NCI-H2227 (cell line): ENCODE measurements around the gene TRPM6.
A peak's percentile ranks its signal among the peaks of the same experiment; 100 is the strongest.

Source experiments
- DNase-seq: peaks from one replicate; lab custom pipeline; 2025; ENCODE audit not compliant: unreplicated experiment; lab: John Stamatoyannopoulos, UW

TRPM6 gene

DNA sequence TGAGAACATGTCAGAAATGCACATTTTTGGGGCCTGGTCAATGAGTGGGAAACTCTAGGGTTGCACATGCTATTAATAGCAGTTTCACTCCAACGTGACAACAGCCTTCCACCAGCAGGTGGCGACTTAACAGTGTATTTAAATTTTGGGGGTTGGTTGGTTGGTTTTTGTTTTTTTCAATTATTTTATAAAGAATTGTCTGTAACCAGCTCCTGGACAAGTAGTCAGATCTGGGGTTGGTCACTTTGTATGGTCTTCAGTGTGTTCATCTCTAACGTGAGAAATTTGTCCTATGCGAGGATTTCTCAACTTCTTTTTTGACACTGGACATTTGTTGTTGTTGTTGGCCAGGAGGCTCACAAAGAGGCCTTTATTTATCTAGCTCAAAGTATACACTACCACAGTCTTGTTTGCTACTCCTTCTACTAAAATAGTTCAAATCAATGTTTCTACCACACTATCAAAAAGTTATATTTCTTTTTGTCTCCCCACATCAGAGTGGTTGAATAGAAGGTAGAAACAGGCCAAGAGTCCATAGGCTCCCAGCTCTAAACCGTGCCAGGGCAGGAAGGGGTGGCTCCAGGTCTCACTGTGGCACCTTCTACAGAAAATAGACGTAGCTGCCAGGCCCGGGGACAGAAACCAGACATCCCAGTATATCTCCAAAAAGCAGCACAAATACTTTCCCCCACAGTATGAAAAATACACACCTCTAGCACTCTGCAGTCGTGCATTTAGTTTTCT, 110.4 kb downstream of the TRPM6 start:
- peak; percentile 59 for DNase-seq

DNA sequence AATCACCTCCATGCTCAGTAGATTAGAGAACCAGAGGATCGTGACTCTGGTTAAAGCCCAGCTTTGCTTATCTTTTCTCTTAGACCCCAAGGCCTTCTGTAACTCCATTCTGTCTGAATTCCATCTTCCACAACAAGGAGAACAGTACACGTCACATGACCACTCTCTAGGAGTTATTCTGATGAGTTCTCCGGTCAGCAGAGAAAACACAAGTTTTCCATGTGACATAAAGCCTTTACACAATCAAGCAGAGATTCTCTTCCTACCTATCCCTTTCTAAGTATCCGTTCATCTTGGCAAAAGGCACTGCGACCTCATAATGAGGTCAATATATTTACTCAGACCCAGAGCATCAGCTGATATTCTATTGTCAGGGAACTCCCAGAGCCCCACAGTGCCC, 112.3 kb downstream of the TRPM6 start:
- DNase-seq: no peak

DNA sequence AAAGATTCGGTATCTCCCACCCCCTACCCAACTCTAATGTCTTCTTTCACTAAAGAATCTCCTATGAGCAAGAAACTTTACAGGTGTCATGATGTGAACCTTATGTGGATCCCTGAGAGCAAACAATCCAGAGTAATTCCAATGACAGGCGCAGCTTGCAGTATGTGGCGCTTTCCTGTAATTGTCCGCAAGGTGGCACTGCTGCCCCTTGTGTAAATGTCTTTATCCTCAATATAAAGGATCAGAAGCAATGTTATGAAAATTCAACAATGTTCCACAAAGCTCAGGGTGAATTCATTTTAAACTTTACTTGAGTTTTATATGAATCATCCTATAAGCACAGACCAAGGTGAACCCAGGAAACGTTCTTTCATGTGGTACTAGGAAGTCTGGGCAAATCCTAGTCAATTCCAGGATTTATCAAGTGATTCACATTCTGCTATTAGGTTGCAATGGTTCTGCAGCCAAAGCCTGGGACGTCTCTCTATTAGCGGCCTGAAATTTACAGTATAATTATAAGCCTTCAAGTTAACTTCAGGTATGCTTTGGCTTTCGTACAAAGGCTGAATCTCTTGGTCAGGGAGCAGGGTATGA, 113.7 kb downstream of the TRPM6 start:
- DNase-seq: peak; percentile 74

DNA sequence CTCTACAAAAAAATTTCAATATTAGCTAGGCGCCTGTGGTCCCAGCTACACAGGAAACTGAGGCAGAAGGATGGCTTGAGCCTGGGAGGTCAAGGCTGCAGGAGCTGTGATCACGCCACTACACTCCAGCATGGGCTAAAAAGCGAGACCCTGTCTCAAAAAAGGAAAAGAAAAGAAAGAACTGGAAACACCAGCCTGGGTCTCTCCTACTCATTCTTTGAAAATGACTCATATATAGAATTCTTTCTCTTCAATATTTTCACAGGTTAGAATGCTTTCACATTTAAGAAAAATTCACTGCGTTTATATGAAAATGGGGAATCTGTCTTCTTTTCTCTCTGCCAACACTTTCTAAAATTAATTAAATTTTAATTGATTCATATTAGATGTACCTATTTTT, 115.6 kb downstream of the TRPM6 start:
- no peak for DNase-seq

DNA sequence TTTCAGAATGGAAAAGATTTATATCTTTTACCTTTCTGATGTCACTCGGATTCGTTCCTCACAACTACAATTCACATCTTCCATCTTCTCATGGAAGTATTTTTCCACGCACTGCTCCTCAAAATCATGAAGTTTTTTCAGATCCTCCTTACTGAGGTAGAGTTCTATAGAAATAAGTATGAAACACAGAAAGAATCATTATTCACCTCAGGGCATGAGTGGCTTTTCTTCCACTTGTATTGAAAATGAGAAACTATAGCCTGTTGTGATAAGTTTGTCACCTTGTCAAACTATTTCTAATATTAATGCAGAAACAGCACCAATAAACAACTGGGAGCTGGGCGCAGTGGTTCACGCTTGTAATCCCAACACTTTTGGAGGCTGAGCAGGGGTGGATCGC, 116.0 kb downstream of the TRPM6 start:
- no peak for DNase-seq

DNA sequence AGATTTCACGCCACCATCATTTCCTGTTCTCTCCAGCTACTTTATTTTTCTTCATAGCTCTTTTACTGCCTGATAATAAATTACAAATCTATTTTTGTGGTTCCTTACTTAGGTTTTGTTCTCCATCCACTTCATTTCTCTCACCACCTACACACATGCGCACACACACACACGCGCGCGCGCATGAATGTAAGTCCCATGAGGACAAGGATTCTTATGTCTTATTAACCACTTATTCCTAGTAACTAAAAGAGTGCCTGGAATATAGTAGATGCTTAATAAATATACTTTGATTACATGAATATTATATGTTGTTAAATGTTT, 116.5 kb downstream of the TRPM6 start:
- no peak for DNase-seq

DNA sequence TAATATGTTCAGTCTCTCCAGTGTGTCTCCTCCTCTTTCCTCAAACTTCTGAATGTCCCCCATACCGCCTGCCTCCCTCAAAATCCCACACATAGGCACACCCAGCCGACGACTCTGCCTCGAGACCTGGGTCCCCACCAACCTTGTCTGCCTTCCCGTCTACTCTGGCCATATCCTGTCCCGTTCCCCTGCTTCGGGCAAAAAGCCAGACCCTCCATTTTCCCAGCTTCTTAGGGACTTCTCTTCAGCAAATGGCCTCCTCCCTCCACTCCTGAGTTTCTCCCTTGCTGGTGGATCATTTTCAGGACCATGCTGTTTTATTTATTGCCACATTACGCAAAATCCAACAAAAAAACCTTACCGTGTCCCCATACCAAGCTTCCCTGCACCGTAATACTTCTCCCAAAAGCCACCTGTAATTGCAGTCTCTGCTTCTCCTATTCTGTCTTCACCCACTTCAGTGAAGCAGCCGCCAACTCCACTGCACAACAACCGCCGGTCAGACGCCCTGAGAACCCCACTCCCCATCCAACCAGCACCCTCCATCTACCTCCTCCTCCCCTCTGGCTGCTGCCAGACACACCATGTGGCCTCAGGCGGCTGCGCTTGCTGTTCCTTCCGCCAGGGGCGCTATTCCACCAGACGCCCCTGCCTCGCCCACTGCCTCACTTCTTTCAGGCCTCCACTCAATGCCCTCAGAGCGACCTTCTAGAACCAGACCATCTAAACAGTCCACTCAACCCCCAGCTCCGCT, 117.0 kb downstream of the TRPM6 start:
- peak; percentile 19 for DNase-seq

DNA sequence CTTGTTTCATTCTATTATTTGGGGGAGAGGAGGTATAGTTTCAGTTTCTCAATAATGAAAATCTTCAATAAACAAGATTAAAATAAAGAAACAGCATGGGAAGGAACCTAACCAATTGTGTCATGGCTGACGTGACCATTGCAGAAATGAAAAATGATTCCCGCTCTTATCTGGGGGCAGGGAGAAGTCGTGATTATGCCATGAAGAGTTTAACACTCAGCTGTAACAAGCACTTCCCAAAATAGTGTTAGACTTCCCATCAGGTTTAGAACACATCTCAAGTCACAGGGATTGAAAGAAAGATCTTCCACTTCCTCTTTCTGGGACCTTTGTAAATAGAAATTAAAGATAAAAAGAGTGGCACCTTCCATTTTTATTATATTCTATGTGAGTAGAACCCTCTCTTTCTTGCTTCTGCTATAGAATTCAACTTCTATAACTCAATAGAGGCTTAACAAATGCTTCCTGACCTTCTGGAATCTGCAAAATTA, 122.2 kb downstream of the TRPM6 start:
- no peak for DNase-seq

DNA sequence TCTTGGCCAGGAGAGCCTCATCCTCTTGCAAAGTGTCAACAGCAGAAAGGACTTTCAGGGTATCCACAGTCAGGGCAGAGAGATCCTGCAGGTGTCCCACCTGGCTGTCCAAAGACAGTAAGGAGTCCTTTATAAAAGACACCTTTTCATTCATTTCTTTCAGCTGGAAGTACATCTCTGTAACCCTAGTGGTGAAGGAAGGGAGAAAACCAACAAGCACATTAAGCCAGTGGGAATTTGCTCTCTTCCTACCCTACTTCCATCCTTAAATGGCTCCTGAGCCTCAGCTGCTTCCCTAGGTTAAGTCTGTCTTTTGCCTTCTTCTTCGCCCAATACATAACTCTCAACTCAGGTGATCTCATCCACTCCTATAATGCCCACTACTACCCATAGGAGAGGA, 124.8 kb downstream of the TRPM6 start:
- no peak for DNase-seq

DNA sequence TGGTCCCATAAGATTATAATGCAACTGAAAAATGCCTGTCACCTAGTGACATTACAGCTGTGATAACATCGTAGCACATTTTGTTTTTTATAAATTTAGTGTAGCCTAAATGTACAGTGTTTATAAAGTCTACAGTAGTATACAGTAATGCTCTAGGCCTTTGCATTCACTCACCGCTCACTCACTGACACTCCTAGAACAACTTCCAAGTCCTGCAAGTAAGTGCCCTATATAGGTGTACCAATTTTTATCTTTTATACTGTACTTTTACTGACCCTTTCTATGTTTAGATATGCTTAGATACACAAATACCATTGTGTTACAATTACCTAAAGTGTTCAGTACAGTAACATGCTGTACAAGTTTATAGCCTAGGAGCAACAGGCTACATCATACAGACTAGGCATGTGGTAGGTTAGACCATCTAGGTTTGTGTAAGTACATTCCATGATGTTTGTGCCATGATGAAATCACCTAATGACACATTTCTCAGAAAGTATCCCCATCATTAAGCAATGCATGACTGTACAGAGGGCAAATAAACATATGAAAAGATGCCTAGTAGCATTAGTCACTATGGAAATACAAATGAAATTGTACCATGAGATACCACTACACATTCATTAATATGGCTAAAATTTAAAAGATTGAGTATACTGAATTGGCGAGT, 127.6 kb downstream of the TRPM6 start:
- no peak for DNase-seq

DNA sequence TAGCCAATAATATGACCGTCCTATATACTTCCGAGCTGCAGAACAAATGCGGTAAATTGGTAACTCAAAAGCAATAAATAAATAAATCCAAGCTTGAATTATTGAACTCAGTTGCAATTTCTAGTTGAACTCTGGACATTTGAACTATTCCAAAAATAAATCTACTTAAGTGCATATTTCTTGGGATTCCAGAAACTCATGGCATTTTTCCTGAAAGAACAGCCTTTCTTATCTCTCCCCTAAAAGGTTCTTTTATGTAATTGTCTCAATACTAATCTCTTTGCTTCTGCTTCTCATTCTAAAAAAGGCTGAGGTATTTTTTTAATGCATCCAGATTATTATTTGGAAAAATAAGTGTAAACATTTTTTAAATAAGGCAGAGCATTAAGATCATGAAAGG, 131.7 kb downstream of the TRPM6 start:
- DNase-seq: no peak

DNA sequence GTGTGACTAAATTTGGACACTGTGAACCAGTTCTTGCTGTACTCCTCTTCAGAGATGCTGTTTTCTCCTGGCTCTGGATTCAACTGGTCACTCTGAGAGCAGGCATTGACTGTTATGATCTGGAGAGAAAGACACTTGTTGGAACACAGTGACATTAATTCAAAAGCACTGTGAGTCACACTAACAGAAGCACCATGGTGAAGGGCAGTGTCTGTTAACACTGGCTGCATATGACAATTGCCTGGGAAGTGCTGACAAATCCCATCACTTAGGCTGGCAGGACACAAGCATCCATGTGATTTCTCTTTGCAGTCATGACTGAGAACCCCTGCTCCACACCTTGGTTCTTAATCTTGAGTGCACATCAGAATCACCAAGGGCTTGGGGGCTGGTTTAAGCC, 132.4 kb downstream of the TRPM6 start:
- no peak for DNase-seq

DNA sequence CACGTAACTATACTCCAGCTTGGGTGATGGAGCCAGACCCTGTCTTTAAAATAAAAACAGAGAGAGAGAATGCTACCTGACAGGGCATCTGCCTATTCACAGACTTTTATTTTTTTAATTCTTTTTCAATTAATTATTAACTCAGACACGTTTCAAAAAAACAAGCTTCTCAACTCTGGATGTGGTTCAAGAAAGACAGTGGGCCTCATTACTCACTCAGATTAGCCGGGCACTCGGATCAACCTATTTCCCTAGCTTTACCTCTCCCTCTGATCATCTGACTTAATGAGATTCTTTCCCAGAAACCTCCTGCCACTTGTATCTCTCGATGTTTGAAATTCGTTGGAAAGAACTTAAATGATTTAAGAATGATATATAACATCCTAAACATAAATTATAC, 134.1 kb downstream of the TRPM6 start:
- no peak for DNase-seq

DNA sequence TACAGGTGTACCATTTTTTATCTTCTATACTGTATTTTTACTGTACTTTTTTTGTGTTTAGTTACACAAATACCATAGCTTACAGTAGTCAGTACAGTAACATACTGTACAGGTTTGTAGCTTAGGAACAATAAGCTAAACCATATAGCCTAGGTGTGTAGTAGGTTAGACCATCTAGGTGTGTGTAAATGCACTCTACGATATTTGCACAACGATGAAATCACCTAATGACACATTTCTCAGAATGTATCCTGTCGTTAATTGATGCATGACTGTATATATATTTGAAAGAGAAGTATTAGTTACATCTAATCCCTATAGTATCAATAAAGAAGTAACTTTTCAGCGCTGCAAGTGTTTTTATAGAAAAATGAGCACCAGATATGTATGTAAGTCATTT, 138.8 kb downstream of the TRPM6 start:
- no peak for DNase-seq

DNA sequence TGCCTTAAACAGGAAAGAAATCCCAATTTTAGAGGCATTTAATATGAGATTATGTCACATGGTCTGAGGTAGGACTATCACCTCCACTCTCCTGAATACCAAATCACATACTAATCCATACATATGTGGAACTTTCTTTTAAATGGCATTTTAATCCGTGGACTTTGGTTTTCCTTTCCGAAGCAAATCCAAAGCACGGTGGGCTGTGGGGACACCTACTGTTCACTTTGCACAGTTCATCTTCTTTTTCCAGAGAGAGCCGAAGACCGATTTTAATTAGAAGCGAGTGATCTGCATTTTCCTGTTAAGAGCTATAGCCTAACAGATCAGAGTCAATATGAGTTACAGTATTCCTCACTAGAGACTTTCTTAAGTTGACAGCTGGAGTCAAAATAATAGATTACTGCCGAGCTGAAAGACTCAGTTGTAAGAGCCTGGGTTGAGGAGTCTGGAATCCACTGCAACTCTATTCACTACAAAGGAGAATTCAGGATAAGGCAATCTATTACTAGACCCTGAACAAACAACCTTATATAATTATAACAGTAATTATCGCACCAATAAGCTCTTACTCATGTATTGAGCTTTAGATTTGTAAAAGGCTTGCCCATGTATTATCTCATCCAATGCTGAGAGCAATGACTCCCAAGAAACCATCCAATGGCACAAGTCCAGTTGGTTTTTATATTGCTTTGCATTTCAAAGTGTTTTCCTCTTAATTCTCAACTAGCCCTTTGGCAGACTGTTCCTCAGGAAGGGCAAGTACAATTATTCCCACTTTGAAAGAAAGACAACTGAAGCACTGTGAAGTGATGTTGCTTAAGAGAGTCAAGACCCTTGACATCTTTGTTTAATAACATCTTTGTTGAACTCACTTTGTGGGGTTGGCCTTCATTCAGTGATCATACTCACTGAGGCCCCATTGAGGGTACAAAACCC, 144.7 kb downstream of the TRPM6 start:
- DNase-seq: peak; percentile 1

DNA sequence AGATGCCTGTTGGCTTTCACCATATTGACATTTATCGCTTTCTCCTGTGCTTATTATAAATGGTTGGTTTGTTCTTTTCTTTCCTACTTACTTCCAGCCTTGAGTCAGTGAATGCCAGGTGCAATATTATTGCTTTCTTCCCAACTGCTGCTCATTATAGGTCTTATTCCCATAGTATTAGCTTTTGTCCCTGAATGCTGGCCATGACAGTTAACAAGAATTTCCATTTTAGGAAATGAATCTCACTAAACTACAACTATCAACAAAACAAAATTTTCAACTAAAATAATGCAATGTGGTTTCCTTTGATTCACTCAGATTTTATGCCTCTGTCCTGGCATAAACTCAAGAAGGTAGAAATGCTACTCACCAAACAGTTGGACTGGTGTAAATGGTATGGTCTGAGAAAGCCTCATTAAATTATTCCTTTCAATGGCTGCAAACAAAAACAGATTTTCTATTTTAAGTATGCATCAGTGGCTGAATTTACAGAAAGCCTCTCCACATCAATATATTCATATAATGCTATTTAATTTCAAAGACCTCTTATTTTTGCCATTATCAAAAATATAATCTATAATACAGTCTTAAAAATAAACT, 145.4 kb downstream of the TRPM6 start:
- no peak for DNase-seq

DNA sequence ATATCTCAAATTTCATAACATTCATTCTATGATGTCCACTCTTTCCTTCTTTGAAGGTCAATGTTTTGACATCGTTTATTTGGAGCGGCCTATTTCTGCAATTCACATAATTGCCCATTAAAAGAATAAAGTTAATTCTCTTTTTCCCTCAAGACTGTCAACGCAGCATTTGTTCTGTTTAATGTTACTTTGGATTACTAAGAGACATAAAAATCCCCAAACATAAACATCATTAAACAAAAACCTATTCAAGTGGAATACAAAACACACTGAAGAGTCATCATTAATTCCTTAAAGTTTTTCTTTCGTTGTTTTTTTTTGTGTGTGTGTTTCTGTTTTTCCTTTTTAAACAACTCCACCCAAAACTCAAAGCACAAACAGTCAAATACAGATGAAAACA, 151.1 kb downstream of the TRPM6 start:
- no peak for DNase-seq

DNA sequence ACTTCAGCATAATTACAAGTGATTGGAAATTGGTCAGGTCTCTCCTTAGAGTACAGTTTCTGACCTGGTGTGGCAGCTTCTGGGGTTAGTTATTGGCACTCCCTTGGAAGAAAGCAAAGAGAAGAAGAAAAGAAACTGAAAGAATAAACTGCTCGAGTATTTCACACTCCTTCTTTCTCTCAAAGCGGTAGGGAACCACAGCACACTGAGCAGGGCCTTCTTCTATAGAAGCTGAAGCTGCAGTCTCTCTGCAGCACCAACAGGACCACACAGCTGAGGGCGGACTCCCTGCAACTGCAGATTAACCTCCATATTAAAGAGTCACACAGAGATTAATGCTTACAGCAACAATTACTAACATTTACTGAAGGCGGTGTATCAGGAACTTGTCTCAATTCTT, 152.0 kb downstream of the TRPM6 start:
- DNase-seq: no peak

DNA sequence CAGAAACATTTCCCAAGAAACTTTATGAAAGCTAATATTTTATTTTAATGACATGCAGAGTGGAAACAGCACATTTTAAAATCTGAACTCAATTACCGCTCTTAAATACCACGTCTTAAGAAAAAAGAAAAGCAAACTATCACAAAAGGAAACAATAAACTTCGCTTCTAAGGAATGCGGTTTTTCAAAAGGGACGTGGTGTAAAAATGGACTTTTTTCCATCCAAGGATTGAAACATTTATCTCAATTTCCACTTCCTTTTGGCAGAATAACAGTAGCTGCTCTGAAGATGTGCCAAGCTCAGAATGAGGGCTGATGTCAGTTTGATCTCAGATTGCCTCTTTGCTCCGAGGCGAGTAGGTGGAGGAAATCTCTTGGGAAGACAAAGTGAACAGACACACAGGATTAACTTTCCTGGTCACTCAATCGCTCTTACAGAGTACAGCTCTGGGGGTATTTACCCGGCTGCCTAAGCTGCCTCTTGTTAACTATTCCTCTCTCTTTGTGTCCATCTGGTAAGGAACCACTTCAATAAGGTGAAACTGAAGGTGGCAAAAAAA, 158.5 kb downstream of the TRPM6 start:
- DNase-seq: no peak

DNA sequence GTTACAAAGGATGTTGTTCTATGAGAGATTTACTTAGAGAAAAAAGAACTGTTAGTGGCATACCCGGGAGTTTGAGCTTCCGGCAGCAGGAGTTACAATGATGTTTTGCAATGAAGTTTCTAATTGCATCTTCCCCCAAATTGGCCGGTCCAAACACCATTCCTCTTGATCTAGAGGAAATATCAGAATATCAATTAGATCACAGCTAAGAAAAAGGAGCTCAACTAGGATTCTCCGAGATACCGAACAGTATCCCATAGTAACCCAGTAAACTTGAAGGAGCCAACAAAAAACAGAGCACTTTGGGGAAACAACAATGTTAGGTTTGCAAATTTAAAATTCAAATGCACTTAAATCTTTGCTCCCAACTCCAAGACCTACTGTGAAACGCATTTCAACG, 159.5 kb downstream of the TRPM6 start:
- no peak for DNase-seq
